Astrocyte (in vitro differentiated cells and primary cell): Measurements from ENCODE around the gene EEF2. TPM values are rescaled to one million over a fixed set of nuclear protein-coding genes. Genes with fewer than 3 reads are reported as not detected.

Experiments
- DNase-seq: peaks from one replicate; pipeline ENCODE4 v3.0.0-alpha.2; 2010; ENCODE audit warnings: low read depth
- FAIRE-seq: peaks from 2 replicates; lab custom pipeline; 2011; peaks lifted over from hg19 to GRCh38; lab: Jason Lieb, UNC
- H2AFZ ChIP-seq: 2 replicates; pipeline ENCODE4 v1.6.0; 2012; ENCODE audit warnings: low read depth, low read length, inconsistent platforms
- H3K27ac ChIP-seq: 2 replicates; pipeline ENCODE4 v1.5.1; 2011; ENCODE audit warnings: low read depth, low read length, inconsistent platforms
- H3K27me3 ChIP-seq: 2 replicates; pipeline ENCODE4 v1.6.0; 2011; ENCODE audit warnings: low read length, inconsistent platforms; ENCODE audit not compliant: insufficient read depth
- H3K36me3 ChIP-seq: 2 replicates; pipeline ENCODE4 v1.5.1; 2011; ENCODE audit warnings: low read length, inconsistent platforms; ENCODE audit not compliant: insufficient read depth
- H3K4me1 ChIP-seq: 2 replicates; pipeline ENCODE4 v1.5.1; 2011; ENCODE audit warnings: low read length, inconsistent platforms; ENCODE audit not compliant: insufficient read depth
- H3K4me2 ChIP-seq: 2 replicates; pipeline ENCODE4 v1.6.0; 2012; ENCODE audit warnings: low read length, inconsistent platforms
- H3K4me3 ChIP-seq: 2 replicates; pipeline ENCODE4 v1.5.1; 2011; ENCODE audit warnings: low read depth, mild to moderate bottlenecking, low read length, inconsistent platforms; ENCODE audit not compliant: insufficient read depth
- H3K79me2 ChIP-seq: 2 replicates; pipeline ENCODE4 v1.6.0; 2012; ENCODE audit warnings: mild to moderate bottlenecking, low read length, inconsistent platforms; ENCODE audit not compliant: insufficient read depth
- H3K9ac ChIP-seq: 2 replicates; pipeline ENCODE4 v1.6.0; 2012; ENCODE audit warnings: mild to moderate bottlenecking, low read length, inconsistent platforms
- H3K9me3 ChIP-seq: 2 replicates; pipeline ENCODE4 v1.5.1; 2012; ENCODE audit warnings: low read depth, mild to moderate bottlenecking, low read length, inconsistent platforms; ENCODE audit not compliant: insufficient read depth
- H4K20me1 ChIP-seq: 2 replicates; pipeline ENCODE4 v1.6.0; 2012; ENCODE audit warnings: low read length, inconsistent platforms; ENCODE audit not compliant: insufficient read depth
- H3K27ac Mint-ChIP-seq: one replicate; pipeline ENCODE4 v1.8.0; 2021; ENCODE audit warnings: mild to moderate bottlenecking, mixed read lengths; ENCODE audit not compliant: unreplicated experiment
- H3K27me3 Mint-ChIP-seq: one replicate; pipeline ENCODE4 v1.8.0; 2021; ENCODE audit warnings: low read depth, mixed read lengths; ENCODE audit not compliant: unreplicated experiment
- H3K36me3 Mint-ChIP-seq: one replicate; pipeline ENCODE4 v1.8.0; 2021; ENCODE audit warnings: low read depth, mixed read lengths; ENCODE audit not compliant: unreplicated experiment
- H3K4me1 Mint-ChIP-seq: one replicate; pipeline ENCODE4 v1.8.0; 2021; ENCODE audit warnings: low read depth, mixed read lengths; ENCODE audit not compliant: unreplicated experiment
- H3K4me3 Mint-ChIP-seq: one replicate; pipeline ENCODE4 v1.8.0; 2021; ENCODE audit warnings: mild to moderate bottlenecking, moderate library complexity, mixed read lengths; ENCODE audit not compliant: unreplicated experiment
- H3K9me3 Mint-ChIP-seq: one replicate; pipeline ENCODE4 v1.8.0; 2021; ENCODE audit warnings: mild to moderate bottlenecking, mixed read lengths; ENCODE audit not compliant: unreplicated experiment
- EZH2 ChIP-seq: IDR thresholded peaks from 2 replicates; pipeline ENCODE4 v1.6.1; 2012; ENCODE audit warnings: mild to moderate bottlenecking, low read length, inconsistent platforms; ENCODE audit not compliant: insufficient read depth
- total RNA-seq: library from RNA; stranded (reverse); gene quantifications from 2 replicates; pipeline ENCODE4 v1.2.1, GENCODE V29; 2021
- TF ChIP-seq, protein P1 (sequence below): IDR thresholded peaks from 2 replicates; pipeline ENCODE4 v1.5.1; 2011; ENCODE audit warnings: low read depth, mild to moderate bottlenecking, inconsistent platforms, low read length, moderate library complexity; ENCODE audit not compliant: insufficient read depth

Gene EEF2
- total RNA-seq, 1 donor from 2014 or later: 2,739 TPM

GRCh38 chr19:3936506-3937442 lies 48.5 kb downstream of the EEF2 start:
- no peaks in the 10 kb centered on the region for H3K36me3 ChIP-seq
- no peak for FAIRE-seq
- no peak for DNase-seq
- Mint-ChIP-seq H3K27me3 (peaks cover 6% of the 10 kb centered on the region), H3K9me3 (no peaks in the 10 kb centered on the region), H3K4me3 (no peak overlapping the region), H3K27ac (no peak overlapping the region), H3K36me3 (no peaks in the 10 kb centered on the region), H3K4me1 (no peaks in the 10 kb centered on the region)
- H3K9me3 ChIP-seq: no peaks in the 10 kb centered on the region
- H3K4me2 ChIP-seq: no peak overlapping the region
- no peak overlapping the region for H2AFZ ChIP-seq
- H3K4me1 ChIP-seq: no peaks in the 10 kb centered on the region
- no peak overlapping the region for H3K9ac ChIP-seq
- no peak for TF ChIP-seq EZH2
- TF ChIP-seq, protein P1, sequence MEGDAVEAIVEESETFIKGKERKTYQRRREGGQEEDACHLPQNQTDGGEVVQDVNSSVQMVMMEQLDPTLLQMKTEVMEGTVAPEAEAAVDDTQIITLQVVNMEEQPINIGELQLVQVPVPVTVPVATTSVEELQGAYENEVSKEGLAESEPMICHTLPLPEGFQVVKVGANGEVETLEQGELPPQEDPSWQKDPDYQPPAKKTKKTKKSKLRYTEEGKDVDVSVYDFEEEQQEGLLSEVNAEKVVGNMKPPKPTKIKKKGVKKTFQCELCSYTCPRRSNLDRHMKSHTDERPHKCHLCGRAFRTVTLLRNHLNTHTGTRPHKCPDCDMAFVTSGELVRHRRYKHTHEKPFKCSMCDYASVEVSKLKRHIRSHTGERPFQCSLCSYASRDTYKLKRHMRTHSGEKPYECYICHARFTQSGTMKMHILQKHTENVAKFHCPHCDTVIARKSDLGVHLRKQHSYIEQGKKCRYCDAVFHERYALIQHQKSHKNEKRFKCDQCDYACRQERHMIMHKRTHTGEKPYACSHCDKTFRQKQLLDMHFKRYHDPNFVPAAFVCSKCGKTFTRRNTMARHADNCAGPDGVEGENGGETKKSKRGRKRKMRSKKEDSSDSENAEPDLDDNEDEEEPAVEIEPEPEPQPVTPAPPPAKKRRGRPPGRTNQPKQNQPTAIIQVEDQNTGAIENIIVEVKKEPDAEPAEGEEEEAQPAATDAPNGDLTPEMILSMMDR: no peak
- no peaks in the 10 kb centered on the region for H4K20me1 ChIP-seq
- H3K27ac ChIP-seq: no peak overlapping the region
- H3K27me3 ChIP-seq: peaks cover 16% of the 10 kb centered on the region
- H3K79me2 ChIP-seq: no peaks in the 10 kb centered on the region
- H3K4me3 ChIP-seq: no peak overlapping the region

DNA sequence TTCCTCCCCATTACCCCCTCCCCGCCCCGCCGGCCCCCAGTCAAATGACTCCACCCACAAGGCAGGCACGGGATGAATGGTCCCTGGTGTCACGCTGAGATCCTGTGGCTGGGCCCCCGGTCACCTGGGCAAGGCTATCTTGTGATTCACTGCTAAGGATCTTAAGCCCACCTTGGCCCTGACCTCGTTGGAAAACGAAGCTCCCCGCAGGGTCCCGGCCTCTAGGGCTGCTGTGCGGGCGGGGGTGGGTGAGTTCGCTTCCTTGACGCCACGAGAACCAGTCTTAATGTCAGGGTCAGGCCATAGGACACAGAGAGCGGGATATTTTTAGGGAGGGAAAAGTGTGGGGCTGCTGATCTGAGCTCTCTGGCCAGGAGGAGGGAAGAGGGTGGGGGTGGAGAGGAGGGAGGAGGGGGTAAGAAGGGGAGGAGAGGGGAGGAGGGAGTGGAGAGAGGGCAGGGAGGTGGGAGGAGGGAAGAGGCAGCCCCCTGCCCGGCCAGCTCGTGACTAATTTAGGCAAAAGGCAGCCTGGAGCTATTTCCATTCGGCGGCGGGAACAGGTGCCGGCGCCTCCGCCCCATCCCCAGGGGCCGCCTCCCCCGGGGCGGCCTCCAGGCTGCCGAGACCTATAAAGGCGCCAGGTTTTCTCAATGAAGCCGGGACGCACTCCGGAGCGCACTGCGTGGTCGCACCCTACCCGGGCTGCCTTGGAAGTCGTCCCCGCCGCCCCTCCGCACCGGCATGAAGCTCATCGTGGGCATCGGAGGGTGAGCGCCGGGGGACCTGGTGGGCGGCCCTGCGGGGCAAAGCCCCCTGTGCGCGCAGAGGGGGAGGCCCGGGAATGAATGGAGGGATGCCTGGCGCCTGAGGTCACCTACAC lies 52.1 kb downstream of the EEF2 start, which contains the start of gene NMRK2:
TSS of gene NMRK2 (plus strand) at position 139 of the 880 bp plus-strand sequence. CDS start at position 742, 603 bp downstream.
- Histone ChIP-seq H2AFZ (no peak within 1 kb of the TSS), H3K9ac (no peak within 1 kb of the TSS), H3K4me3 (no peak within 1 kb of the TSS), H3K79me2 (no peaks in the 10 kb centered on the region), H4K20me1 (no peaks in the 10 kb centered on the region), H3K27ac (no peak within 1 kb of the TSS), H3K27me3 (peaks cover 21% of the 10 kb centered on the region), H3K4me2 (no peak within 1 kb of the TSS), H3K4me1 (no peaks in the 10 kb centered on the region), H3K36me3 (no peaks in the 10 kb centered on the region), H3K9me3 (no peaks in the 10 kb centered on the region)
- peaks cover 13% of the 10 kb centered on the region for H3K27me3 Mint-ChIP-seq
- no peaks in the 10 kb centered on the region for H3K4me1 Mint-ChIP-seq
- H3K36me3 Mint-ChIP-seq: no peaks in the 10 kb centered on the region
- no peak for DNase-seq
- H3K27ac Mint-ChIP-seq: no peak within 1 kb of the TSS
- TF ChIP-seq, protein P1: no peak
- TF ChIP-seq EZH2: peak; percentile 91
- no peaks in the 10 kb centered on the region for H3K9me3 Mint-ChIP-seq
- H3K4me3 Mint-ChIP-seq: no peak within 1 kb of the TSS
- FAIRE-seq: no peak
